Activated CD4-positive, alpha-beta T cell treated with anti-CD3 and anti-CD28 coated beads, Interleukin-10, Interleukin-2, amounts not matched to agents 100 ng/mL and 50 ng/mL, durations not matched to agents 16 hours and 8 hours (primary cell): ENCODE data around the gene EDIL3.
"Not testable (repeated sequence)": the region's sequence is repeated elsewhere in the genome, so short reads cannot be mapped to it uniquely, and the experiment has no call there.

Source experiments
- DNase-seq: peaks from one replicate; pipeline ENCODE4 v3.0.0-alpha.2; 2020

Gene EDIL3

GRCh38 chr5:84036842-84037241 is 347.8 kb downstream of the EDIL3 start:
- no peak for DNase-seq

- DNase-seq = no peak
These were observed 352.4 kb downstream of the EDIL3 start for GRCh38 chr5:84032324-84032723.

DNA sequence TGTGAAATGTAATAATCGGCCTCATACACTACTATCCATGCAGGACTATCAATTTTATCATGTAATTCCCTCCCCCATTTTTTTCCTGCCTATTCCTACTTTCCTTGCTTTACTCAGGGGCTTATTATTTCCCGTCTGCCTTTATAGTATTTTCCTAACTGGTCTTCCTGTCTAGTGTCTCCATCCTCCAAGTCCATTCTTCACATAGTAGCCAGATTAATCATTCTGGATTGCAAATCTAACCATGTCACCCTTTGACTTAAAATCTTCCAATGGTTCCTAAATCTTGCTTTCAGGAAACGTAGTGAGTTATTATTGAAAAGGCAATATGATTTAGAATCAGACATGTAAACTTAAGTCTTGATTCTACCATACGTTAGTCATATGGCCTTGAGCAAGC is 356.6 kb downstream of the EDIL3 start:
- no peak for DNase-seq

GRCh38 chr5:84018521-84018920 is 366.2 kb downstream of the EDIL3 start:
- DNase-seq = not testable (repeated sequence)

- no peak for DNase-seq
These were observed 367.0 kb downstream of the EDIL3 start for GRCh38 chr5:84017523-84018172.

- no peak for DNase-seq
These were observed 368.6 kb downstream of the EDIL3 start for GRCh38 chr5:84016085-84016484.

GRCh38 chr5:84014966-84015365 is 369.7 kb downstream of the EDIL3 start:
- DNase-seq = no peak

GRCh38 chr5:83993803-83994202 is 390.9 kb downstream of the EDIL3 start:
- no peak for DNase-seq

GRCh38 chr5:83991566-83992224 is 393.0 kb downstream of the EDIL3 start:
- no peak for DNase-seq

- no peak for DNase-seq
These were observed 396.4 kb downstream of the EDIL3 start for GRCh38 chr5:83988293-83988685.

GRCh38 chr5:83987513-83988292 is 397.0 kb downstream of the EDIL3 start:
- DNase-seq = no peak

GRCh38 chr5:83983852-83984251 is 400.8 kb downstream of the EDIL3 start:
- no peak for DNase-seq

DNA sequence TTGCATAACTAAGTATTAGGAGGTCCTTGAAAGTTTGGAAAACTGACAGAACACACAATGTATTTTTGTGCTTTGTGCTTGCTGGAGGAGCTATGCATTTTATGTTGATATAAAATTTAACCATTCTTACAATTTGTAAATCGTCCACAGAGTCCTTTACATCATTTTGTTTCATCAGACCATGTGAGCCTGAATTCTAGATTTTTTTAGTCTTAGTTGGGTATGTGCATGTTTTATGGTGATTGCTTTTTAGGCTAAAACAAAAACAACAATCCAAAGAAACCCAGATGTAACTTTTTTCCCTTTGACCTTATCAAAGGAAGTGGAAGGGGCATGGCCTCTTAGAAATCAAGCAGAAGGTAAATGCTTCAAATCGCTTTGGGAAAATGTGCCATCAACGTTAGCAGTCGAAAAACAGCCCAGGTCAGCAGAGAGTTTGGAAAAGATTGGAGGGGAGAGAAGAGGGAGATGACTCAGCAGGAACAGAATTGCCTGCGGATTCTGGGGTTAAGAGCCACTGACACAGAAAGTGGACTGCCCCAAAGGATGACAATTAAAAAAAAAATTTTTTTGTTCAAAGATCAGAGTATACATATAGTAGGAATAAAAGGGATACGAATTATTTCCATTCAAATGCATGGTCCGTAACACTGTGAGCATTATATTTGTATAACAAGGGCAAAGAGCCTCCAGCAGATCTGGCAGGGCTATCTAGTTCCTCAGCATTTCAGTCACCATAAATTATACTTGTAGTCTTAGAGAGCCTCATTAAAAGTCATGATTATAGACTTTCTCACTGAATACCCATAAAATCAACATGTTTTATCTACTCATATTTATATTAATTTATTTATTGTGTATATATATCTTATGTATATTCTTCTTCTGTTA is 410.5 kb downstream of the EDIL3 start:
- no peak for DNase-seq

GRCh38 chr5:83972909-83973308 is 411.8 kb downstream of the EDIL3 start:
- no peak for DNase-seq

GRCh38 chr5:83972236-83972635 is 412.4 kb downstream of the EDIL3 start:
- DNase-seq = no peak

GRCh38 chr5:83967417-83967816 is 417.3 kb downstream of the EDIL3 start:
- no peak for DNase-seq

DNA sequence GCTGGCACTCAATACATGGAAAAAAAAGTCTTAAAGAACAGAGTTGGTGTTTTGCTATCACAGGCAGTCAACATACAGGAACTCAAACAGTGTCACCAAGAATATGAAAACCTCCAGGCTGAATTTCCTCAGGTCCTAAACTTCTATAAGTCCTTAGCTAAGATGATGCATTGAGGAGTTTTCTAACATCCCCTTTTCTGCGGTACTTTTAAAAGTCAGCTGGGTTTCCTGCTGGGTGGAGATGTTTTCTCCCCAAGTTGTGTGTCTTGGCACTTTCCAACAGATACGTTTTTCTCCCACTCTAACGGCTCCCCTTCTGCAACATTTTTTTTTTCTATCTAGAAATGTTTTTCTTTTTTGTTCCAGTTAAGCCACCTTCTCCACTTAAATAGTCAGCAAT is 419.2 kb downstream of the EDIL3 start:
- DNase-seq = no peak

- no peak for DNase-seq
These were observed 420.4 kb downstream of the EDIL3 start for GRCh38 chr5:83964271-83964670.

DNA sequence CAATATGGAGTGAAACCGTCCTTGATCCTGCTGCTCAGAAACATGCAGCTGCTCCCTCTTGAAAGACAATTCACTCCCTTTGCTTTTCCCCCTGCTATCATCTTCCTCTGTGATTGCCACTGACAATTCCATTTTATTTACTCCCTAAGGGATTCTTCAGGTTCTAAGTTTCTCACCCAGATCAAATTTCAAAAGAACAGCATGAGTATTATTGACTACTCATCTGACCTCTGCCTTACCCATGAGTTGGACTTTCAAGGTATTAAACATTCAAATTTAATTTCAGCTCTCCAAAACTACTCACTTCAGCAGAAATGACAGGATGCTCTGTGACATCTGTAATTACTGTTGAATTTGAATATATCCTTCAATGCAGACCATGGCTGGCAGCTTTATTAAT is 427.5 kb downstream of the EDIL3 start:
- DNase-seq = no peak

GRCh38 chr5:83956386-83956785 is 428.3 kb downstream of the EDIL3 start:
- DNase-seq = no peak

GRCh38 chr5:83955916-83956315 is 428.8 kb downstream of the EDIL3 start:
- DNase-seq = no peak

DNA sequence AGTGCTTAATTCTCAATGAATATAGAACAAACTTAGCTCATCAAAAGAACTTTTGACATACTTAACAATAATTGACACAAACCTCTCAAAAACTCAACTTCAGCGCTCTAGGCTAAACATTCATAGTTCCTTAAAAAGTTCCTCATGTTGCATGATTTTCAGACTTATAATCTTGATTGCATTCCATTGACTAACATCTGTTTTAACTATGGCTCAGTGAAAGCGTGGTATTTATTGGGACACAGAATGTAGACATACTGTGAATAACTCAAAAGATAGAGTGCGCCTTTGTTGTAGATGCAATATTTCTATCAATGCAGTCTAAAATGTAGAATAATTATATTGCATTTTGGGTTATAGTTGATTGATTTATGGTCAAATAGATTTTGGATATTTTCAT is 436.9 kb downstream of the EDIL3 start:
- DNase-seq = no peak

GRCh38 chr5:83946516-83946915 is 438.2 kb downstream of the EDIL3 start:
- DNase-seq = no peak
